Ishikawa (cell line): ENCODE results near the gene TNS3.

Source experiments
- CEBPB ChIP-seq: IDR thresholded peaks from 2 replicates; pipeline ENCODE4 v1.6.1; 2012
- CREB1 ChIP-seq: IDR thresholded peaks from 2 replicates; pipeline ENCODE4 v1.6.1; 2012; ENCODE audit warnings: low read depth
- EGR1 ChIP-seq: IDR thresholded peaks from 2 replicates; pipeline ENCODE4 v1.6.1; 2012
- EP300 ChIP-seq: IDR thresholded peaks from 2 replicates; pipeline ENCODE4 v1.6.1; 2012; ENCODE audit warnings: borderline replicate concordance
- FOXM1 ChIP-seq: IDR thresholded peaks from 2 replicates; pipeline ENCODE4 v1.6.1; 2012; ENCODE audit warnings: low read depth, borderline replicate concordance
- NFIC ChIP-seq: IDR thresholded peaks from 2 replicates; pipeline ENCODE4 v1.6.1; 2012
- RAD21 ChIP-seq: IDR thresholded peaks from 2 replicates; pipeline ENCODE4 v1.6.1; 2012; ENCODE audit warnings: low read depth
- REST ChIP-seq: IDR thresholded peaks from 2 replicates; pipeline ENCODE4 v1.6.1; 2012; ENCODE audit warnings: low read depth, mild to moderate bottlenecking
- TAF1 ChIP-seq: IDR thresholded peaks from 2 replicates; pipeline ENCODE4 v1.6.1; 2012; ENCODE audit warnings: low read depth, mild to moderate bottlenecking
- TCF12 ChIP-seq: IDR thresholded peaks from 2 replicates; pipeline ENCODE4 v1.6.1; 2012; ENCODE audit warnings: low read depth
- TEAD4 ChIP-seq: IDR thresholded peaks from 2 replicates; pipeline ENCODE4 v1.6.1; 2012
- YY1 ChIP-seq: IDR thresholded peaks from 2 replicates; pipeline ENCODE4 v1.6.1; 2012; ENCODE audit warnings: low read depth
- ZBTB7A ChIP-seq: IDR thresholded peaks from 2 replicates; pipeline ENCODE4 v1.6.1; 2012; ENCODE audit warnings: low read depth
- TF ChIP-seq, protein P1 (sequence below): IDR thresholded peaks from 2 replicates; pipeline ENCODE4 v1.6.1; 2012
- TF ChIP-seq, protein P2 (sequence below): IDR thresholded peaks from 2 replicates; pipeline ENCODE4 v1.6.1; 2012

TNS3 gene

DNA sequence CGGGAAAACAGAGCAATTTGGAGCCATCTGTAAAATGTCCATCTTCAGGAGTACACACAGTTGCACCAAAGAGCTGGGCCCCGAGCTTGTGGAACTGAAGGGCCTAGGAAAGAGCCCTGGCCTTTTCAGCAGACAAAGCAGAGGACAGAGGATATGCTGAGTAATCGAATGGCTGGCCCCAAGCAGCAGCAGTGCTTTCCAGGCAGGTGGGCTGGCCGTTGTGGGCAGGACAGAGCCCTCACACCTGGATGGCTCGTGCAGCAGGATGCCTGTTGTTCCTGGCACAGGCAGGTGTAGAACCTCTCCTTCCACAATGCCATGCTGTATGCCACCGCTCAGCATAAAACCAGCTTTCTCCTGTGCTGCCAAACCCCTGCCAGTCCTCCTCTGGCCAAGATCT lies 32.5 kb upstream of the TNS3 start:
- TF ChIP-seq FOXM1 (no peak), ZBTB7A (no peak), CREB1 (no peak), YY1 (no peak), TAF1 (no peak), TEAD4 (no peak), CEBPB (no peak)
- TF ChIP-seq, protein P1, sequence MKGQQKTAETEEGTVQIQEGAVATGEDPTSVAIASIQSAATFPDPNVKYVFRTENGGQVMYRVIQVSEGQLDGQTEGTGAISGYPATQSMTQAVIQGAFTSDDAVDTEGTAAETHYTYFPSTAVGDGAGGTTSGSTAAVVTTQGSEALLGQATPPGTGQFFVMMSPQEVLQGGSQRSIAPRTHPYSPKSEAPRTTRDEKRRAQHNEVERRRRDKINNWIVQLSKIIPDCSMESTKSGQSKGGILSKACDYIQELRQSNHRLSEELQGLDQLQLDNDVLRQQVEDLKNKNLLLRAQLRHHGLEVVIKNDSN: no peak
- TF ChIP-seq, protein P2, sequence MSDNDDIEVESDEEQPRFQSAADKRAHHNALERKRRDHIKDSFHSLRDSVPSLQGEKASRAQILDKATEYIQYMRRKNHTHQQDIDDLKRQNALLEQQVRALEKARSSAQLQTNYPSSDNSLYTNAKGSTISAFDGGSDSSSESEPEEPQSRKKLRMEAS: no peak

- TF ChIP-seq CREB1 (no peak), YY1 (no peak), NFIC (no peak), EGR1 (no peak), RAD21 (no peak), TEAD4 (no peak), ZBTB7A (no peak), REST (no peak), FOXM1 (no peak), CEBPB (no peak), TAF1 (no peak)
- TF ChIP-seq, protein P1: no peak
- TF ChIP-seq, protein P2: no peak
Measured at GRCh38 chr7:47611045-47611511, 29.2 kb upstream of the TNS3 start.

- no peak for TF ChIP-seq FOXM1
- TF ChIP-seq CEBPB: no peak
- no peak for TF ChIP-seq TEAD4
- TF ChIP-seq EGR1: no peak
- no peak for TF ChIP-seq YY1
- TF ChIP-seq RAD21: no peak
- TF ChIP-seq REST: no peak
- no peak for TF ChIP-seq CREB1
- no peak for TF ChIP-seq EP300
- TF ChIP-seq ZBTB7A: no peak
Measured at GRCh38 chr7:47610506-47611044, 28.7 kb upstream of the TNS3 start.

GRCh38 chr7:47609803-47610452 lies 28.0 kb upstream of the TNS3 start:
- TF ChIP-seq ZBTB7A (no peak), FOXM1 (no peak), RAD21 (no peak), TEAD4 (no peak), TAF1 (no peak), REST (no peak), NFIC (no peak), EP300 (no peak), YY1 (no peak), EGR1 (no peak), CREB1 (no peak), CEBPB (no peak), TCF12 (no peak)
- TF ChIP-seq, protein P1: no peak
- TF ChIP-seq, protein P2: no peak
